Keratinocyte (primary cell): ENCODE data around the gene HGFAC. TPM values are rescaled to one million over a fixed set of nuclear protein-coding genes. Genes with fewer than 3 reads are reported as not detected.

Experiments
- DNase-seq: peaks from one replicate; pipeline ENCODE4 v3.0.0-alpha.2; 2011; ENCODE audit warnings: low read depth, missing footprints, low spot score
- FAIRE-seq: peaks from 2 replicates; lab custom pipeline; 2011; peaks lifted over from hg19 to GRCh38; lab: Jason Lieb, UNC
- H2AFZ ChIP-seq: 2 replicates; pipeline ENCODE4 v1.6.0; 2012; ENCODE audit warnings: low read length, control low read depth, inconsistent platforms; ENCODE audit not compliant: control insufficient read depth
- H3K27ac ChIP-seq: 2 replicates; pipeline ENCODE4 v1.5.1; 2011; ENCODE audit warnings: low read length; ENCODE audit not compliant: control insufficient read depth, insufficient read depth
- H3K27me3 ChIP-seq: 3 replicates; pipeline ENCODE4 v1.6.0; 2011; ENCODE audit warnings: low read length; ENCODE audit not compliant: control insufficient read depth, insufficient read depth; ENCODE audit errors: extremely low read depth
- H3K36me3 ChIP-seq, 2 experiments: 2 replicates in 1 of 2; 3 replicates in 1 of 2; pipeline ENCODE4 v1.5.1; 2011; ENCODE audit warnings: low read length in 2 of 2, mild to moderate bottlenecking in 1 of 2; ENCODE audit not compliant: control insufficient read depth in 2 of 2, insufficient read depth in 2 of 2; ENCODE audit errors: extremely low read depth in 1 of 2
- H3K4me1 ChIP-seq: 3 replicates; pipeline ENCODE4 v1.5.1; 2011; ENCODE audit warnings: low read length; ENCODE audit not compliant: control insufficient read depth, insufficient read depth; ENCODE audit errors: extremely low read depth
- H3K4me2 ChIP-seq: 3 replicates; pipeline ENCODE4 v1.6.0; 2011; ENCODE audit warnings: low read depth, low read length; ENCODE audit not compliant: control insufficient read depth, insufficient read depth; ENCODE audit errors: extremely low read depth
- H3K4me3 ChIP-seq, 3 experiments: fragments of 200-600 bp in 1 of 3; sonication (generic) in 1 of 3; 2 replicates in 2 of 3; 3 replicates in 1 of 3; pipeline ENCODE4 v1.5.1; 2011 to 2016; ENCODE audit warnings: low read length in 3 of 3, mild to moderate bottlenecking in 3 of 3, control low read depth in 2 of 3, inconsistent platforms in 1 of 3, low read depth in 1 of 3, mixed read lengths in 1 of 3, mixed run types in 1 of 3, moderate library complexity in 1 of 3; ENCODE audit not compliant: control insufficient read depth in 2 of 3, insufficient read depth in 2 of 3; ENCODE audit errors: extremely low read depth in 1 of 3
- H3K79me2 ChIP-seq: 2 replicates; pipeline ENCODE4 v1.6.0; 2012; ENCODE audit warnings: low read length; ENCODE audit not compliant: control insufficient read depth, insufficient read depth
- H3K9ac ChIP-seq: 3 replicates; pipeline ENCODE4 v1.6.0; 2011; ENCODE audit warnings: low read length; ENCODE audit not compliant: control insufficient read depth, insufficient read depth; ENCODE audit errors: extremely low read depth
- H3K9me1 ChIP-seq: 3 replicates; pipeline ENCODE4 v1.6.0; 2011; ENCODE audit warnings: low read length; ENCODE audit not compliant: control insufficient read depth, insufficient read depth; ENCODE audit errors: extremely low read depth
- H3K9me3 ChIP-seq: 2 replicates; pipeline ENCODE4 v1.5.1; 2012; ENCODE audit warnings: low read depth, low read length; ENCODE audit not compliant: control insufficient read depth
- H4K20me1 ChIP-seq: 3 replicates; pipeline ENCODE4 v1.6.0; 2011; ENCODE audit warnings: low read length; ENCODE audit not compliant: control insufficient read depth, insufficient read depth; ENCODE audit errors: extremely low read depth
- CTCF ChIP-seq, 3 experiments: IDR thresholded peaks in 1 of 3; conservative IDR thresholded peaks in 1 of 3; optimal IDR thresholded peaks in 1 of 3; 2 replicates in 2 of 3; 3 replicates in 1 of 3; pipeline versions ENCODE3 to v1.5.1; 2011; ENCODE audit warnings: low read length in 3 of 3, mild to moderate bottlenecking in 3 of 3, moderate library complexity in 2 of 3, control low read depth in 1 of 3, inconsistent platforms in 1 of 3; ENCODE audit not compliant: insufficient read depth in 2 of 3; ENCODE audit errors: extremely low read depth in 1 of 3
- EZH2 ChIP-seq: IDR thresholded peaks from one replicate; pipeline ENCODE4 v1.6.1; 2012; ENCODE audit warnings: inconsistent platforms, mild to moderate bottlenecking, low read length, moderate library complexity
- dilution Hi-C: fragments of 300-500 bp; cut with MboI; formaldehyde crosslinking; loops from one replicate; pipeline ENCODE4 v1.7.0; 2020; ENCODE audit warnings: low sequenced_read_pairs; ENCODE audit not compliant: extremely low pct_ligation_motif_present
- polyA plus RNA-seq, 5 experiments: library from polyadenylated mRNA; depleted of rRNA in 3 of 5; stranded (reverse) in 3 of 5; stranded (forward) in 1 of 5; unstranded in 1 of 5; fragments of >200 nt; gene quantifications; 1 replicate in 1 of 5; 2 replicates in 3 of 5; 3 replicates in 1 of 5; pipeline versions ENCODE4 v1.2.1 to v1.2.3, GENCODE V29; 2011 to 2012; ENCODE audit warnings: missing spikeins in 2 of 5, low read depth in 1 of 5, low replicate concordance in 1 of 5

Gene HGFAC
- polyA plus RNA-seq, 1 donor (not counting 4 experiments of a cell fraction or from before 2014, with no cell fraction given): not detected

GRCh38 chr4:3475041-3475712, 33.4 kb downstream of the HGFAC start:
- Histone ChIP-seq H3K4me2 (no peak overlapping the region), H3K9me1 (no peaks in the 10 kb centered on the region), H3K4me1 (peaks cover 7% of the 10 kb centered on the region), H4K20me1 (no peaks in the 10 kb centered on the region), H3K9ac (no peak overlapping the region), H3K79me2 (no peaks in the 10 kb centered on the region), H3K27ac (no peak overlapping the region), H2AFZ (no peak overlapping the region), H3K27me3 (peaks cover 86% of the 10 kb centered on the region), H3K36me3 (no peaks in the 10 kb centered on the region), H3K4me3 (no peak overlapping the region), H3K9me3 (no peaks in the 10 kb centered on the region)
- dilution Hi-C loops: no loop called here
- TF ChIP-seq EZH2 (no peak), CTCF (optimal IDR thresholded peaks at IDR 0.05 in 1 of 3, IDR thresholded peaks at IDR 0.05 in 1 of 3, conservative IDR thresholded peaks at IDR 0.05 in 1 of 3; ENCODE audit: extremely low read depth in 1 of 3, insufficient read depth in 2 of 3, low read length in 3 of 3) (no peak)
- DNase-seq (no peak), FAIRE-seq (no peak)

GRCh38 chr4:3475713-3476260, 34.0 kb downstream of the HGFAC start:
- Histone ChIP-seq H3K27ac (no peak overlapping the region), H3K9me1 (no peaks in the 10 kb centered on the region), H3K36me3 (no peaks in the 10 kb centered on the region), H4K20me1 (no peaks in the 10 kb centered on the region), H3K9ac (no peak overlapping the region), H3K4me3 (no peak overlapping the region), H3K4me1 (peaks cover 2% of the 10 kb centered on the region), H3K9me3 (no peaks in the 10 kb centered on the region), H3K79me2 (no peaks in the 10 kb centered on the region), H2AFZ (no peak overlapping the region), H3K4me2 (no peak overlapping the region), H3K27me3 (peaks cover 80% of the 10 kb centered on the region)
- dilution Hi-C loops: no loop called here
- TF ChIP-seq EZH2: no peak
- no peak for TF ChIP-seq CTCF (optimal IDR thresholded peaks at IDR 0.05 in 1 of 3, IDR thresholded peaks at IDR 0.05 in 1 of 3, conservative IDR thresholded peaks at IDR 0.05 in 1 of 3; ENCODE audit: extremely low read depth in 1 of 3, insufficient read depth in 2 of 3, low read length in 3 of 3)
- FAIRE-seq: no peak
- no peak for DNase-seq
